ENCODE measurements around the gene AKR1C1. TPM values are rescaled to one million over a fixed set of nuclear protein-coding genes. Genes with fewer than 3 reads are reported as not detected.
"Not testable (repeated sequence)": the region's sequence is repeated elsewhere in the genome, so short reads cannot be mapped to it uniquely, and the experiment has no call there.

Gene AKR1C1
- total and polyA plus RNA-seq, 2 donors (not counting 3 experiments of a cell fraction or from before 2014, with no cell fraction given): 1.5 to 5.5 TPM

DNA sequence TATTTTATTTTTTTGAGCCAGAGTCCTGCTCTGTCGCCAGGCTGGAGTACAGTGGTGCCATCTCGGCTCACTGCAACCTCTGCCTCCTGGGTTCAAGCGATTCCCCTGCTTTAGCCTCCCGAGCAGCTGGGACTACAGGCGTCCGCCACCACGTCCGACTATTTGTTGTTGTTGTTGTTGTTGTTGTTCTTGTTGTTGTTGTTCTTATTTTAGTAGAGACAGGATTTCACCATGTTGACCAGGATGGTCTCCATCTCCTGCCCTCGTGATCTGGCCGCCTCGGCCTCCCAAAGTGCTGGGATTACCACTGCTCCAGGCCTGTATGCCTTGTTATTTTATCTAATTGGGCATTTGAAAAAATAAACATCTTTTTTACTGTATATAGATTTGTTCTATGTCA, 1.7 kb upstream of the AKR1C1 start:
- H2AFZ ChIP-seq (ENCODE audit: low read depth, low read length); H3K79me2 ChIP-seq (ENCODE audit: control insufficient read depth, insufficient read depth, low read length); FAIRE-seq; intact Hi-C loops (cut with micrococcal nuclease); POLR2A ChIA-PET; H3K9me3 ChIP-seq (replicated peaks; ENCODE audit: control insufficient read depth, insufficient read depth, low read length); DNase-seq (ENCODE audit: low read depth, low spot score); H3K4me1 ChIP-seq (ENCODE audit: control insufficient read depth, extremely low read depth, insufficient read depth, low read length); dilution Hi-C loops (cut with MboI; ENCODE audit: extremely low pct_ligation_motif_present, low sequenced_read_pairs); H3K27me3 ChIP-seq (ENCODE audit: control insufficient read depth in 2 of 2, insufficient read depth in 2 of 2, low read length in 2 of 2); H3K27ac ChIP-seq (ENCODE audit: insufficient read depth, low read depth, low read length); BruUV-seq (replicated peaks); H3K9ac ChIP-seq (replicated peaks; ENCODE audit: extremely low read depth, insufficient read depth, low read length); H4K20me1 ChIP-seq (replicated peaks; ENCODE audit: control insufficient read depth, extremely low read depth, insufficient read depth, low read length); H3K4me3 ChIP-seq (replicated peaks in 1 of 3; ENCODE audit: insufficient read depth in 1 of 3, low read depth in 1 of 3, low read length in 3 of 3); H3K4me2 ChIP-seq (ENCODE audit: insufficient read depth, low read length); H3K36me3 ChIP-seq (ENCODE audit: control insufficient read depth in 2 of 2, extremely low read depth in 1 of 2, insufficient read depth in 2 of 2, low read length in 2 of 2); H3K9me1 ChIP-seq (replicated peaks; ENCODE audit: control insufficient read depth, extremely low read depth, insufficient read depth, low read length); CTCF ChIA-PET: not testable (repeated sequence)

DNA sequence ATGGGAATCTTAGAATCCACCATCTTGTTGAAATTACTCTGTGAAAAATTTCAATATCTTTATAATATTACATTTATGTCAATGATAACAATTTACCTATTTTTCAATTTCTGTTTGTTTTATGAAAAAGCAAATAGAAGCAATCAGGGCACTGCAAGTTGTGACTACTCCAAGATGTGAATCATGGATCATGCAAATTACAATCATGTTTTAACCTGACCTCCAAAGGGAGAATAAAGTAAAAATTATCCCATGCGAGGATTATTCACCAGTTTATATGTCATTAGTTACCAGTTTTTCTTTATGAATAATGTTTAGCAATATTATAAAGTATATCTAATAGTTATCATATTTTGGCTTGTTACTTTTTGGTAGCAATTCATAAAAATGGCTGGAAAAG, 907 bp upstream of the AKR1C1 start:
- H3K79me2 ChIP-seq (ENCODE audit: control insufficient read depth, insufficient read depth, low read length); DNase-seq (ENCODE audit: low read depth, low spot score); BruUV-seq (replicated peaks); dilution Hi-C loops (cut with MboI; ENCODE audit: extremely low pct_ligation_motif_present, low sequenced_read_pairs); POLR2A ChIA-PET; H3K4me3 ChIP-seq (replicated peaks in 1 of 3; ENCODE audit: insufficient read depth in 1 of 3, low read depth in 1 of 3, low read length in 3 of 3); intact Hi-C loops (cut with micrococcal nuclease); H3K4me2 ChIP-seq (ENCODE audit: insufficient read depth, low read length); CTCF ChIA-PET; H3K9me1 ChIP-seq (replicated peaks; ENCODE audit: control insufficient read depth, extremely low read depth, insufficient read depth, low read length); H2AFZ ChIP-seq (ENCODE audit: low read depth, low read length); H3K27me3 ChIP-seq (ENCODE audit: control insufficient read depth in 2 of 2, insufficient read depth in 2 of 2, low read length in 2 of 2); H3K9ac ChIP-seq (replicated peaks; ENCODE audit: extremely low read depth, insufficient read depth, low read length); H3K36me3 ChIP-seq (ENCODE audit: control insufficient read depth in 2 of 2, extremely low read depth in 1 of 2, insufficient read depth in 2 of 2, low read length in 2 of 2); H3K27ac ChIP-seq (ENCODE audit: insufficient read depth, low read depth, low read length); H4K20me1 ChIP-seq (replicated peaks; ENCODE audit: control insufficient read depth, extremely low read depth, insufficient read depth, low read length); H3K9me3 ChIP-seq (replicated peaks; ENCODE audit: control insufficient read depth, insufficient read depth, low read length); FAIRE-seq; H3K4me1 ChIP-seq (ENCODE audit: control insufficient read depth, extremely low read depth, insufficient read depth, low read length): not testable (repeated sequence)

DNA sequence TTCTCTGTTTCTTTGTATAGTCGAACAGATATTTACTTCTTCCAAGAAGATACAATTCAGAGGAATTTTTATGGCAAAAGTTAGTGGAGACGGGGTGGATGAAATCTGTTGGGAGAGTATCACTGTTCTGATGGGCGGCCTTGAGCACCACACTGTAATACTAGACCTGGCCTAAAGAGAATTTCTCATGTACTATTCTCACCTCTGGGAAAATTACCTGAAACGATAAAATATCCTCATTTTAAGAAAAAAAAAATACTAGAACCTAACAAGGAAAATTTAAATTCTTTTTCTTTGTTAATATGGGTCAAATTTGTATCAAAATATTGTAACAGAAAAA, 570 bp downstream of the AKR1C1 start:
- POLR2A ChIA-PET; H3K36me3 ChIP-seq (ENCODE audit: control insufficient read depth in 2 of 2, extremely low read depth in 1 of 2, insufficient read depth in 2 of 2, low read length in 2 of 2); H3K9me3 ChIP-seq (replicated peaks; ENCODE audit: control insufficient read depth, insufficient read depth, low read length); CTCF ChIA-PET; H3K9ac ChIP-seq (replicated peaks; ENCODE audit: extremely low read depth, insufficient read depth, low read length); H3K4me3 ChIP-seq (replicated peaks in 1 of 3; ENCODE audit: insufficient read depth in 1 of 3, low read depth in 1 of 3, low read length in 3 of 3); H4K20me1 ChIP-seq (replicated peaks; ENCODE audit: control insufficient read depth, extremely low read depth, insufficient read depth, low read length); DNase-seq (ENCODE audit: low read depth, low spot score); dilution Hi-C loops (cut with MboI; ENCODE audit: extremely low pct_ligation_motif_present, low sequenced_read_pairs); H3K9me1 ChIP-seq (replicated peaks; ENCODE audit: control insufficient read depth, extremely low read depth, insufficient read depth, low read length); H3K4me2 ChIP-seq (ENCODE audit: insufficient read depth, low read length); H3K4me1 ChIP-seq (ENCODE audit: control insufficient read depth, extremely low read depth, insufficient read depth, low read length); BruUV-seq (replicated peaks); intact Hi-C loops (cut with micrococcal nuclease); H3K27me3 ChIP-seq (ENCODE audit: control insufficient read depth in 2 of 2, insufficient read depth in 2 of 2, low read length in 2 of 2); H2AFZ ChIP-seq (ENCODE audit: low read depth, low read length); FAIRE-seq; H3K79me2 ChIP-seq (ENCODE audit: control insufficient read depth, insufficient read depth, low read length); H3K27ac ChIP-seq (ENCODE audit: insufficient read depth, low read depth, low read length): not testable (repeated sequence)

DNA sequence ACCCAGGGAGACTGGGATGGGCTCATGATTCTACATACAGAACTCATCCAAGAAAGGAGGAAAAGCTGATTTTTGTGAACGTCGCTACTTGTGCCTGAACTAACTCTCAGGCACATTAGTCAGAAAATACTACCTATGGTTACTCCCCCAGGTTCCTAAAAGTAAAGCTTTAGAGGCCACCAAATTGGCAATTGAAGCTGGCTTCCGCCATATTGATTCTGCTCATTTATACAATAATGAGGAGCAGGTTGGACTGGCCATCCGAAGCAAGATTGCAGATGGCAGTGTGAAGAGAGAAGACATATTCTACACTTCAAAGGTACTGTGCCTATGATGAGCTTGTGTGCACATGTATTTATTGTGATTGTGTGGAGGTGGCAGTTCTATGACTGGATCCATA, 2.5 kb downstream of the AKR1C1 start:
- H3K27me3 ChIP-seq (ENCODE audit: control insufficient read depth in 2 of 2, insufficient read depth in 2 of 2, low read length in 2 of 2); CTCF ChIA-PET; DNase-seq (ENCODE audit: low read depth, low spot score); H2AFZ ChIP-seq (ENCODE audit: low read depth, low read length); H3K4me2 ChIP-seq (ENCODE audit: insufficient read depth, low read length); H3K9ac ChIP-seq (replicated peaks; ENCODE audit: extremely low read depth, insufficient read depth, low read length); dilution Hi-C loops (cut with MboI; ENCODE audit: extremely low pct_ligation_motif_present, low sequenced_read_pairs); BruUV-seq (replicated peaks); H3K36me3 ChIP-seq (ENCODE audit: control insufficient read depth in 2 of 2, extremely low read depth in 1 of 2, insufficient read depth in 2 of 2, low read length in 2 of 2); H3K27ac ChIP-seq (ENCODE audit: insufficient read depth, low read depth, low read length); intact Hi-C loops (cut with micrococcal nuclease); H4K20me1 ChIP-seq (replicated peaks; ENCODE audit: control insufficient read depth, extremely low read depth, insufficient read depth, low read length); FAIRE-seq; H3K9me1 ChIP-seq (replicated peaks; ENCODE audit: control insufficient read depth, extremely low read depth, insufficient read depth, low read length); H3K9me3 ChIP-seq (replicated peaks; ENCODE audit: control insufficient read depth, insufficient read depth, low read length); POLR2A ChIA-PET; H3K4me1 ChIP-seq (ENCODE audit: control insufficient read depth, extremely low read depth, insufficient read depth, low read length); H3K4me3 ChIP-seq (replicated peaks in 1 of 3; ENCODE audit: insufficient read depth in 1 of 3, low read depth in 1 of 3, low read length in 3 of 3); H3K79me2 ChIP-seq (ENCODE audit: control insufficient read depth, insufficient read depth, low read length): not testable (repeated sequence)
